B cell (primary cell): ENCODE measurements around the gene SALL2. TPM values are rescaled to one million over a fixed set of nuclear protein-coding genes. Genes with fewer than 3 reads are reported as not detected.

Experiments used
- ATAC-seq: fragments of 200-7000 bp; cut with Tn5 transposase; one replicate; pipeline ENCODE4 v1.10.0; 2021; ENCODE audit warnings: low read depth, mild to moderate bottlenecking, moderate number of reproducible peaks, moderate library complexity
- CTCF ChIA-PET: fragments of 350-600 bp; sonication (Branson Sonifier 250); formaldehyde crosslinking; loops from one replicate; lab custom pipeline; 2021; ENCODE audit warnings: antibody characterized with exemption, inconsistent platforms; lab: Charles Lee
- POLR2A ChIA-PET: fragments of 350-600 bp; sonication (Branson Sonifier 250); formaldehyde crosslinking; loops from one replicate; lab custom pipeline; 2021; ENCODE audit warnings: antibody characterized with exemption; lab: Charles Lee
- DNase-seq: peaks from one replicate; pipeline ENCODE4 v3.0.0; 2013
- H2AFZ ChIP-seq: 2 replicates; pipeline ENCODE4 v1.6.1; 2012; ENCODE audit warnings: mild to moderate bottlenecking, low read depth, low read length; ENCODE audit not compliant: insufficient read depth, poor library complexity, severe bottlenecking
- H3K27ac ChIP-seq, 2 donors: 1 replicate in 1 of 2; 2 replicates in 1 of 2; pipeline ENCODE4 v1.5.1; 2012 to 2013; ENCODE audit warnings: low read length in 2 of 2, mild to moderate bottlenecking in 2 of 2, moderate library complexity in 1 of 2
- H3K27me3 ChIP-seq, 4 experiments: fragments of 200-600 bp in 1 of 4; sonication (generic) in 1 of 4; replicated peaks in 1 of 4; 1 replicate in 2 of 4; 2 replicates in 2 of 4; pipeline versions ENCODE4 v1.6.1 to v1.7.0; 2013 to 2016; ENCODE audit warnings: low read length in 3 of 4, mild to moderate bottlenecking in 2 of 4, mixed read lengths in 1 of 4, moderate library complexity in 1 of 4; ENCODE audit not compliant: insufficient read depth in 4 of 4, control insufficient read depth in 3 of 4; ENCODE audit errors: control extremely low read depth in 1 of 4
- H3K36me3 ChIP-seq, 2 experiments: replicated peaks in 1 of 2; 1 replicate in 1 of 2; 2 replicates in 1 of 2; pipeline versions ENCODE4 v1.6.1 to v1.7.1; 2013; ENCODE audit warnings: low read length in 1 of 2; ENCODE audit not compliant: insufficient read depth in 2 of 2, control insufficient read depth in 1 of 2; ENCODE audit errors: control extremely low read depth in 1 of 2, extremely low read depth in 1 of 2
- H3K4me1 ChIP-seq, 2 donors: fragments of 200-600 bp in 1 of 2; sonication (generic) in 1 of 2; 1 replicate in 1 of 2; 2 replicates in 1 of 2; pipeline versions ENCODE4 v1.5.1 to v1.6.1; 2013 to 2017; ENCODE audit warnings: low read length in 2 of 2; ENCODE audit not compliant: control insufficient read depth in 2 of 2, insufficient read depth in 2 of 2
- H3K4me2 ChIP-seq: replicated peaks from 2 replicates; pipeline ENCODE3; 2012; ENCODE audit warnings: mild to moderate bottlenecking, low read depth, low read length; ENCODE audit not compliant: poor library complexity, severe bottlenecking
- H3K4me3 ChIP-seq, 5 experiments: fragments of 200-600 bp in 1 of 5; sonication (generic) in 1 of 5; 1 replicate in 3 of 5; 2 replicates in 2 of 5; pipeline versions ENCODE4 v1.5.1 to v1.7.0; 2011 to 2016; ENCODE audit warnings: low read length in 4 of 5, mild to moderate bottlenecking in 4 of 5, low read depth in 2 of 5, control low read depth in 1 of 5, moderate library complexity in 1 of 5; ENCODE audit not compliant: insufficient read depth in 1 of 5; ENCODE audit errors: control extremely low read depth in 1 of 5, extremely low read depth in 1 of 5
- H3K79me2 ChIP-seq: fragments of 200-600 bp; sonication (generic); one replicate; pipeline ENCODE4 v1.6.0; 2016; ENCODE audit warnings: low read length; ENCODE audit not compliant: control insufficient read depth, insufficient read depth
- H3K9ac ChIP-seq: fragments of 200-600 bp; sonication (generic); 2 replicates; pipeline ENCODE4 v1.6.1; 2017; ENCODE audit warnings: mild to moderate bottlenecking, low read length, moderate library complexity
- H3K9me3 ChIP-seq, 3 donors: one replicate each; pipeline versions ENCODE4 v1.6.1 to v1.7.1; 2013; ENCODE audit warnings: low read length in 2 of 3; ENCODE audit not compliant: control insufficient read depth in 2 of 3, insufficient read depth in 1 of 3; ENCODE audit errors: control extremely low read depth in 1 of 3
- H4K20me1 ChIP-seq: 2 replicates; pipeline ENCODE4 v1.6.0; 2012; ENCODE audit warnings: mild to moderate bottlenecking, low read length; ENCODE audit not compliant: insufficient read depth, control insufficient read depth, poor library complexity, severe bottlenecking
- H3K27ac Mint-ChIP-seq: one replicate; pipeline ENCODE4 v1.8.0; 2021; ENCODE audit warnings: mixed read lengths
- H3K27me3 Mint-ChIP-seq: one replicate; pipeline ENCODE4 v1.8.0; 2021; ENCODE audit warnings: mixed read lengths
- H3K4me1 Mint-ChIP-seq: one replicate; pipeline ENCODE4 v1.8.0; 2021; ENCODE audit warnings: mixed read lengths
- H3K4me3 Mint-ChIP-seq: one replicate; pipeline ENCODE4 v1.8.0; 2021; ENCODE audit warnings: mixed read lengths
- H3K9me3 Mint-ChIP-seq: one replicate; pipeline ENCODE4 v1.8.0; 2022; ENCODE audit warnings: mixed read lengths; ENCODE audit not compliant: insufficient read depth
- EZH2 ChIP-seq: IDR thresholded peaks from 2 replicates; pipeline ENCODE4 v1.6.1; 2012; ENCODE audit warnings: borderline replicate concordance, low read depth, mild to moderate bottlenecking, moderate library complexity, low read length; ENCODE audit not compliant: insufficient read depth, poor library complexity, severe bottlenecking
- WGBS: methylation state at CpG from one replicate; pipeline ENCODE4 v1.1.5; 2013; ENCODE audit warnings: missing lambda C conversion rate; ENCODE audit not compliant: insufficient coverage; 5-methylcytosine and 5-hydroxymethylcytosine counted together
- intact Hi-C: fragments of 100-400 bp; cut with micrococcal nuclease; formaldehyde crosslinking; loops from one replicate; pipeline ENCODE4 v1.10.0; 2022
- polyA plus RNA-seq: library from polyadenylated mRNA; depleted of rRNA; stranded (reverse); fragments of >200 nt; gene quantifications from 2 replicates; pipeline ENCODE4 v1.2.3, GENCODE V29; 2012
- total RNA-seq, 2 donors: library from RNA; stranded (reverse); fragments of 120-200 nt in 1 of 2; gene quantifications; 1 replicate in 1 of 2; 2 replicates in 1 of 2; pipeline versions ENCODE4 v1.2.3 to v1.2.4, GENCODE V29; 2013 to 2022
- TF ChIP-seq, protein P1 (sequence below): fragments of 200-600 bp; IDR thresholded peaks from one replicate; pipeline ENCODE4 v1.8.0; 2022; ENCODE audit warnings: antibody characterized with exemption, mild to moderate bottlenecking

Gene SALL2
- total and polyA plus RNA-seq, 2 donors (not counting 1 experiment from before 2014, with no cell fraction given), result 0.39 to 2.5 TPM

- no peak overlapping the region for H3K4me2 ChIP-seq
- H2AFZ ChIP-seq, result no peak overlapping the region
- 90% methylated on average over 3 of the region's 9 CpGs for WGBS
- no peaks in the 10 kb centered on the region for H3K9me3 Mint-ChIP-seq
- H3K79me2 ChIP-seq, result no peaks in the 10 kb centered on the region
- ChIA-PET POLR2A (no interaction called here), CTCF (no interaction called here)
- DNase-seq (no peak), ATAC-seq (no peak)
- intact Hi-C loops, result no loop called here
- no peaks in the 10 kb centered on the region for H3K36me3 ChIP-seq
- H3K4me3 Mint-ChIP-seq, result no peak overlapping the region
- no peak overlapping the region for H3K27ac ChIP-seq
- H3K4me3 ChIP-seq, result no peak overlapping the region
- no peaks in the 10 kb centered on the region for H4K20me1 ChIP-seq
- no peak overlapping the region for H3K9ac ChIP-seq
- peaks cover 4 to 6% of the 10 kb centered on the region in 2 donors for H3K4me1 ChIP-seq
- peaks cover 47% of the 10 kb centered on the region for H3K27me3 Mint-ChIP-seq
- peaks cover 7% of the 10 kb centered on the region for H3K4me1 Mint-ChIP-seq
- no peak for TF ChIP-seq EZH2
- TF ChIP-seq, protein P1, sequence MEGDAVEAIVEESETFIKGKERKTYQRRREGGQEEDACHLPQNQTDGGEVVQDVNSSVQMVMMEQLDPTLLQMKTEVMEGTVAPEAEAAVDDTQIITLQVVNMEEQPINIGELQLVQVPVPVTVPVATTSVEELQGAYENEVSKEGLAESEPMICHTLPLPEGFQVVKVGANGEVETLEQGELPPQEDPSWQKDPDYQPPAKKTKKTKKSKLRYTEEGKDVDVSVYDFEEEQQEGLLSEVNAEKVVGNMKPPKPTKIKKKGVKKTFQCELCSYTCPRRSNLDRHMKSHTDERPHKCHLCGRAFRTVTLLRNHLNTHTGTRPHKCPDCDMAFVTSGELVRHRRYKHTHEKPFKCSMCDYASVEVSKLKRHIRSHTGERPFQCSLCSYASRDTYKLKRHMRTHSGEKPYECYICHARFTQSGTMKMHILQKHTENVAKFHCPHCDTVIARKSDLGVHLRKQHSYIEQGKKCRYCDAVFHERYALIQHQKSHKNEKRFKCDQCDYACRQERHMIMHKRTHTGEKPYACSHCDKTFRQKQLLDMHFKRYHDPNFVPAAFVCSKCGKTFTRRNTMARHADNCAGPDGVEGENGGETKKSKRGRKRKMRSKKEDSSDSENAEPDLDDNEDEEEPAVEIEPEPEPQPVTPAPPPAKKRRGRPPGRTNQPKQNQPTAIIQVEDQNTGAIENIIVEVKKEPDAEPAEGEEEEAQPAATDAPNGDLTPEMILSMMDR, result no peak
- no peaks in the 10 kb centered on the region for H3K9me3 ChIP-seq
- peaks cover 0 to 25% (median 17%) of the 10 kb centered on the region in 4 experiments for H3K27me3 ChIP-seq
- no peak overlapping the region for H3K27ac Mint-ChIP-seq
Observed at GRCh38 chr14:21541413-21542074, 15.4 kb upstream of the SALL2 start.

DNA sequence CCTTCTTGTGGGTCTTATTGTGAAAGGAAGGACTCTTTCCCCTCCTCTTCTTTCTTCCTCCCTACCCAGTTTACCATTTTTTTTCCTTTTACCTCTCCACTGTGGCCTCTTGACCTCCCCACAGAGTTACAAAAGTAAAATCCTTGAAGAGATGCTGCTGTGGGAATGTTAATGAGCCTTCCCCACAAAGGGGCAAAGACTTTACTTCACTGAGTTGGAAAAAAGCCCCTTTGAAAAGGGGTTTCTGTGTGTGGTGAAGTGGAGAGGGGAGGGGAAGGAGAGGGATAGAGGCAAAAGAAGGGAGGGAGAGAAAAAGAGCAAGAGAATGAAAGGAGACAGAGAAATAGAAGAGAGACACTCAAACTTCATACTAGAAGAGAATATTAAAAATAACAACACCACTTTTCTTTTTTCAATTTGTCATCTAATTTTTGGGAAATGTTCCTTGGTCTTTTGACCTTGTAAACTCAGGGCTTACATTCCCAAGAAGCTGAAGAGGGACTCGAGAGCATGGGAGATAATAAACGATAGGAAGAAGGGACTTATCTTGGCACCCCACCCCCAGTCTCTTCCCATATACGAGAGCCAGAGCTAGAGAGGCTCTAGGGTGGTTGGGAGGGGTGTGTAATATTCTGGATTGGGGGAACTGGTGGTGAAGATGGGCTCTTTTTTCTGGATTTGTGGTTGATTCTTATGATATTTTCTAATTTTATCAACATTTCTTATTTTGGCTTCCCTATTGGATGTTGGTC is 13.2 kb upstream of the SALL2 start:
- POLR2A ChIA-PET, result no interaction called here
- H3K27me3 Mint-ChIP-seq, result peaks cover 64% of the 10 kb centered on the region
- no peaks in the 10 kb centered on the region for H3K36me3 ChIP-seq

More for the DNA sequence above, 13.2 kb upstream of the SALL2 start:
- peaks cover 0 to 39% (median 30%) of the 10 kb centered on the region in 4 experiments for H3K27me3 ChIP-seq
- no peaks in the 10 kb centered on the region for H3K9me3 Mint-ChIP-seq
- peaks cover 8 to 10% of the 10 kb centered on the region in 2 donors for H3K4me1 ChIP-seq
- H3K27ac Mint-ChIP-seq, result no peak overlapping the region
- H4K20me1 ChIP-seq, result no peaks in the 10 kb centered on the region
- intact Hi-C loops, result no loop called here
- no peak overlapping the region for H3K27ac ChIP-seq
- no peak overlapping the region for H3K4me3 ChIP-seq
- no peak overlapping the region for H3K9ac ChIP-seq
- ATAC-seq (no peak), DNase-seq (no peak)
- H2AFZ ChIP-seq, result no peak overlapping the region
- H3K4me1 Mint-ChIP-seq, result peaks cover 12% of the 10 kb centered on the region
- CTCF ChIA-PET, result no interaction called here
- H3K9me3 ChIP-seq, result no peaks in the 10 kb centered on the region
- no peaks in the 10 kb centered on the region for H3K79me2 ChIP-seq
- TF ChIP-seq EZH2, result no peak
- TF ChIP-seq, protein P1, result no peak
- H3K4me3 Mint-ChIP-seq, result no peak overlapping the region
- no CpG with 5 or more reads among the region's 3 CpGs for WGBS
- H3K4me2 ChIP-seq, result no peak overlapping the region
